Measurements from ENCODE around the gene KHSRP. TPM values are rescaled to one million over a fixed set of nuclear protein-coding genes. Genes with fewer than 3 reads are reported as not detected.

KHSRP gene
- total RNA-seq, 2 donors from 2014 or later = 253 to 311 TPM

DNA sequence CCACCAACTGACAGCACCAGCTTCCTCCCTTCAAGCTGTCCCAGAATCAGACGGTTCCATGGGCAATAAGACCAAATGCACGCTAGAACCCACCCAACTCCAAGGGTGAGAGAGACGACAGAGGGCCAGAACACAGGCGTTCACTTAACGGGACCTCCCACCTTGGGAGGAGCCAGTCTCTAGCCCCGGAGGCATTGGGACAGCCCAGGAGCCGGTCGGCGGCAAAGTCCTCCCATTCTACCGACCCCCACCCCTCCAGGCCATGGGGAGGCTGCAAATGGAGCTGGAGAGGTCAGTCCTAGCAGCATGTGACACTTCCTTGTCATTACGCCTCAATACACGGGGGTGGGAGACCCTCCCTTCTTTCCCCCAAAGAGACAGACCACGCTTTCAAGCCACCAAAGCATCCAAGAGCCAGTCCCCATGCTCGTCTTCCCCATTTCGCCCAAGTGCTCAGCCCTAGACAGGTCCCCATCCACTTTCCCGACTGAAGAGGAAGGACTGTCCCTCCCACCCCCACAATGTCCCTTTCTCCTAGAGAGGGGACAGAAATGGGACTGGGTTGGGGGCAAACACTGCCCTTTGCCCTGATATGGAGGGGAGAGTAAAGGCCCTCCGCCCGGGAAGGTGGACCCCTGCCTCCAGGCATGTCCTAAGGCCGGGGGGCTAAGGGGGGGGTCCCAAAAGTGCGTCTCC lies 964 bp downstream of the KHSRP start:
- peaks cover 34% of the 10 kb centered on the region for H3K4me1 Mint-ChIP-seq (ENCODE audit: low read depth)

DNA sequence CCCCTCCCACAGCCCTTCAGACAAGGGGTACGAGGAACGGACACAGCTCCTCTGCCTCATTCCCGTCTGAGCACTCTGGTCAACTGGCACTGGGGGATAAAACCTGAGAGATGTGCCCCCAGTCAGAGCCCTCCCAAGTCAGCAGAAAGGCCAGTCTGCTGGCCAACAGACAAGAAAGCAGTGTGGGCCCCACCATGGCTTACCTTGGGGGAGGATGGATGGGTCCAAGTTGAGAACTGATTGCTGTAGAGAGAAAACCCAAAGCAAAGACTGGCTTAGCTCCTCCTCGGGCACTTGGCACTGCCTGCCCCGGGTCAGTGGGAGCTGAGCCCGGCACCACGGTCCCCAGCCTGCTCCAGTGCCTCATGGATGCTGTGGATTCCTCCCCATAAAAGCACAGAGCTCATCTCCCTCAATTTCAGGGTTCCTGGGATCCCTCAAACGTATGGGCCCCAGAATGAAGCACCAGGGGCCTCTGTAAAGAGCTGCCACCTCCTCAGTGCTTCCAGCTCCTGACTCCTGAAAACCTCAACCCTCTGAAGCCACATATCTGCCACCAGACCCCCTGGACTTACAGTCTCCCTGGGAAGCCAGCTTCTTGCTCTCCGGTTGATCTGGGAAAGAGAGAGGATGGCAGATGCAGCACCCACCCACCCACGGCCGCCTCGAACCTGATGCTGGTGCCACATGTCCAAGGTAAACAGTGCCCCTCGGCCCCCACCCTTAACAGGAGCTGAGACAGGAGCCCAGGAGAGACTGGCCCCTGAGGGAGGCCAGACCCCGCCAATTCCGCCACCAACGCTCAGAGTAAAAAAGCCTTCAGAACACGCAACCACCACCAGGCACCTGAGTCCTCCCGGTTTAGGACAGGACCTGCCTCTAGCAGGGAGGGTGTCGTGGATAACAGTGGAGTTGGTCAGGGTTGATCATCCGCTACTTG lies 3.3 kb downstream of the KHSRP start:
- Mint-ChIP-seq H3K27ac (peak overlapping the region; percentile 42), H3K36me3 (ENCODE audit: insufficient read depth in 2 of 2) (peaks cover 2 to 19% of the 10 kb centered on the region in 2 donors), H3K4me3 (no peak overlapping the region), H3K4me1 (ENCODE audit: low read depth) (peaks cover 34% of the 10 kb centered on the region), H3K9me3 (peaks cover 0 to 3% of the 10 kb centered on the region in 2 donors), H3K27me3 (ENCODE audit: low read depth) (no peaks in the 10 kb centered on the region)
- no peak for ATAC-seq (replicated peaks in 1 of 2)
- no peak for DNase-seq

More for the DNA sequence above, 964 bp downstream of the KHSRP start:
- H3K4me3 Mint-ChIP-seq = peak overlapping the region; percentile 91 to 94
- DNase-seq (peak; percentile 23 to 55), ATAC-seq (replicated peaks in 1 of 2) (no peak)
- peaks cover 0 to 3% of the 10 kb centered on the region in 2 donors for H3K9me3 Mint-ChIP-seq
- H3K36me3 Mint-ChIP-seq (ENCODE audit: insufficient read depth in 2 of 2) = peaks cover 2 to 17% of the 10 kb centered on the region in 2 donors
- no peaks in the 10 kb centered on the region for H3K27me3 Mint-ChIP-seq (ENCODE audit: low read depth)
- peak overlapping the region; percentile 87 for H3K27ac Mint-ChIP-seq

DNA sequence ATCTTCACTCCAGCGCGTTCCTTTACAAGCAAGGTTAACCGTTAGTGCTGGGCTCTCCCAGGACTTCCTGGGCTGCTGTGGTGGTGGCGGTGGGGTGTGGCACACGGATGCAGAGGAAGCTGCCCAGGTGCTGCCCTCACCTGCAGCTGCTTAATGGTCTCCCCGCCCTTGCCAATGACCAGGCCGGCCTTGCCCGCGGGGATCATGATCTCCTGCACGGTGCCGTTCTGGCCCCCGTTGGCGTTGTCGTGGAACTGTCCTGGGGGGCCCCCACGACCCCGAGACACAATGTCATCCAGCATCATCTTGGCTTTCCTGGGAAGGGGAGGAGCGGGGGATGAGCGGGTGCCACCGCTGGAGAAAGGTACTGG lies 6.1 kb downstream of the KHSRP start:
- Mint-ChIP-seq H3K4me1 (ENCODE audit: low read depth) (peaks cover 24% of the 10 kb centered on the region), H3K27me3 (ENCODE audit: low read depth) (no peaks in the 10 kb centered on the region), H3K36me3 (ENCODE audit: insufficient read depth in 2 of 2) (peaks cover 0 to 17% of the 10 kb centered on the region in 2 donors), H3K4me3 (no peak overlapping the region), H3K27ac (no peak overlapping the region), H3K9me3 (no peaks in the 10 kb centered on the region)
- no peak for ATAC-seq (replicated peaks in 1 of 2)
- DNase-seq = no peak

DNA sequence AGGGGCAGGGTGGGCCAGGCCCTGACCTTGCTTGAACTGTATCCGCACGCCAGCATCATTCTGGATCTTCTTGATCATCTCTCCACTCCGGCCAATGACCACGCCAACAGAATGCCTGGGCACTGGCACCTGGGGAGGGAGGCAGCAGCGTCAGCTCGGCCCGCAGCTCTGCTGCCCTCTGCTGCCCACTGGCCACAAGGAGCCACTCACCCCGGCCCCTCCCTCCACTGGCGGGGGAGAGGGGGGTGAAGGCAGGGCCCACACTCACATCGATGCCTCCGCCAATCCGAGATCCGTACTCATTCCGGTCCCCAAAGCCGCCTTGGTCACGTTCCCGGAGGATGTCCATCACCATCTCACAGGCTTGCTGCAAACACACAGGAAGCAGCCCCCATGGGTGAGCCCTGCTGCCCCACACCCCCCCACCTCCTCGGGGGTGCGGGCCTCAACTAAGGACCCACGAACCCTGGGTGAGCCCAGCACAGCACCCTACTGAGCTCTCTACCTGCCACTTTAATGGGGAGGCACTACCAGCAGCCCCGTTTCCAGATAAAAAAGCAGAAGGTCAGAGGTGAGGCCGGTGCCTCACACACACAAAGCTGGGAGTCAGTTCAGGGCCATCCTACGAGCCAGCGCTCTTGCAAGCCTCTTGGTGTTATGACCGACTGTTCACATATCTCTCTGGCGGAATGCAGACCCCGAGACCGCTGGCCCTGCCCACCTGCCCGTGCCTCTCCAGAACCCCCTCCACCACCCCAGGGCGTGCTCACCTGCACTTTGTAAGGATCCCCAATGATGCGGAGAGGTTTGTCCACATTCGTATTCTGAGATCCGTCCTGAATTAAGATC lies 6.7 kb downstream of the KHSRP start:
- Mint-ChIP-seq H3K36me3 (ENCODE audit: insufficient read depth in 2 of 2) (peaks cover 0 to 18% of the 10 kb centered on the region in 2 donors), H3K4me3 (no peak overlapping the region), H3K27me3 (ENCODE audit: low read depth) (no peaks in the 10 kb centered on the region), H3K27ac (no peak overlapping the region), H3K9me3 (no peaks in the 10 kb centered on the region), H3K4me1 (ENCODE audit: low read depth) (peaks cover 18% of the 10 kb centered on the region)
- DNase-seq (no peak), ATAC-seq (replicated peaks in 1 of 2) (no peak)

DNA sequence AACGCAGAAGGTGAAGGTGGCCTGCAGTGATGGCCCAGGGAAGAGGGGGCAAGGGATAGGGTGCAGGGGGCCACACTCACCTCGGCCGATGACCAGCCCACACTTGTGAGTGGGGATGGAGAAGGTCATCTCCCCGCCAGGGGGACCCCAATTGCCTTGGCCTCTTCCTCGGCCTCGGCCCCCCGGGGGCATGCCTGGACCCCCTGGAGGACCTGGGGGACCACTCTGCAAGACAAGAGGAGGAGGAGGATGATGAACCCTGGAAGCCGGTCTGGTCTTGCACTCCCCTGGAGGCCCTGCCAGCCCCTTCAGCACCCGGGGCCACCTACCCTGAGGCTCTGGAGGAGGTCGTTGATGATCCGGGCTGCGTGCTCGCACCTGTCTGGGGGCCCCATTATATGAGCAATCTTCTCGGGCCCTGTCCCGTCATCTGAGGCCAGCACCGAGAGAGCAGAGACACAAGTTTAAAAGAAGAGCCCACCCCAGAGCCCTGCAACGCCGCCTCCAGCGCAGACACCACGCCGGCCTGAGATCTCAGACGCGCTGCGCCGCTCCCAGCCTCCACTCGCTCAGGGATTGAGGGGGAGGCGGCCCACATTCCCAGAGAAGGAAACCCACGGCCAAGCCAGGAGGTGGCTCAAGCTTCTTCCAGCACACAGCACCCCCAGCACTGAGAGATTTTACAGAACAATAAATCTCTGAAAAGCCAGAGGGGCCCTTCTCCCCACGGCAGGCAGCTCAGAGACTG lies 7.8 kb downstream of the KHSRP start:
- Mint-ChIP-seq H3K27ac (no peak overlapping the region), H3K27me3 (ENCODE audit: low read depth) (no peaks in the 10 kb centered on the region), H3K36me3 (ENCODE audit: insufficient read depth in 2 of 2) (peaks cover 0 to 12% of the 10 kb centered on the region in 2 donors), H3K4me1 (ENCODE audit: low read depth) (peaks cover 7% of the 10 kb centered on the region), H3K9me3 (no peaks in the 10 kb centered on the region), H3K4me3 (no peak overlapping the region)
- ATAC-seq (replicated peaks in 1 of 2) = no peak
- DNase-seq = no peak

DNA sequence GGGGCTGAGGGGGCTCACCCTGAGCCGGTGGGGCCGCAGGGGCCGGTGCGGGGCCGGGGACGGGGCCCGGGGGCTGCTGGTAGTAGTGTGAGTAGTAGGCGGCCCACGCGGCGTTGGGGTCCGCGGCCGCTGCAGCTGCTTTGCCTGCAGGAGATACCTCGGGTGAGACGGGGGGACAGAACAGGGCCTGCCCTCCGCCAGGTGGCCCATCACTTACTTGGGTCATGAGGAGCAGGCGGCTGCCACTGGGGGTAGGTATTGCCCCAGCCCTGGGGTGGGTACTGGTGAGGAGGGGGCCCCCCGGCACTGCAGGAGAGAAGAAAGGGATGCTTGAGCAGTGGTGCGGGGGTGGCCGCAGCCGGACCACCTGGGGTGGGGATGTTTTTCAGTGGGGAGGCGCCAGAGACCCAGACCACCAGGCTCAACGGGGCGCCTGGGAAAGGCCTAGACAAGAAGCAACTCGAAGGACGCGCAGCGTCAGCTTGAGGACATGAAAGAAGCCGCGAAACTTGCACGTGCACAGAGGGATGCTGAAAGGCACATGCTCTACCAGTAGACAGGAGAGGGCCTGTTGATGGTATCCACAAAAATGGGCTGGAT lies 8.9 kb downstream of the KHSRP start:
- ATAC-seq (replicated peaks in 1 of 2) = no peak
- no peaks in the 10 kb centered on the region for H3K27me3 Mint-ChIP-seq (ENCODE audit: low read depth)
- H3K9me3 Mint-ChIP-seq = no peaks in the 10 kb centered on the region
- no peak overlapping the region for H3K4me3 Mint-ChIP-seq
- H3K27ac Mint-ChIP-seq = no peak overlapping the region
- DNase-seq = no peak
- peaks cover 1% of the 10 kb centered on the region for H3K4me1 Mint-ChIP-seq (ENCODE audit: low read depth)
- peaks cover 0 to 11% of the 10 kb centered on the region in 2 donors for H3K36me3 Mint-ChIP-seq (ENCODE audit: insufficient read depth in 2 of 2)

DNA sequence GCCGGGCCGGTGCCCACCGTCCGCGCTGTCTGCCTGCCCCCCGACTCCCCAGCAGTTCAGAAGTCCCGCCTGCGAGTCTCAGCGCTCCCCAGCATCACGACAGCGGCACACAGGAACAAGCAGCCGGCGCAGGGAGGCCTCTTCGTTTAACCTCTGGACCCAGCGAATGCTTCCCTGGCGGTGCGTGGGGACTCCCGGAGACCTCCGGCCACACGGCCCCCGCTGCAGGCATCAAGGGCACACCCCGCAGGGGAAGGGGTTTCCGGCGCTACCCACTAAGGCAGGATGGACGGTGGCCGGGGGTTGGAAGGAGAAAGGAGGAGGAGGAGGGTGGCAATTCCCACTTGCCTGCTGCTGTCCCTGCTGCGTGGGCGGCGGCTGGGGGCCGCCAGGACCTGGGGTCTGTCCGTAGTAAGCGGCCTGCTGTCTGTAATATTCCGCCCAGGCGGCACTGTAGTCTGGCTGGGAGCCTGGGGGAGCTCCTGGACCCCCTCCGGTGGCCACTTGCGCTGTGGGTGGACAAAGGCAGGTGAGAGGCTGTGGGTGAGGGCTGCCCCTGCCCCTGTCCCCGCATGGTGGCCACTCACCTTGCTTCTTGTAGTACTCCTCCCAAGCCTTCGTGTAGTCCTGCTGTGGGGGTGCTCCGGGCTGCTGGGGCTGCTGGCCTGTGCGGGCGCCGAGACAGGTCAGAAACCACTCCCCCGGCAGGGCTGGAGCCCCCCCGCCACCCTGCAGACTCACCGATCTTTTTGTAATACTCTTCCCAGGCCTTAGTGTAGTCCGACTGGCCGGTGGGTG lies 9.6 kb downstream of the KHSRP start:
- Mint-ChIP-seq H3K27ac (no peak overlapping the region), H3K9me3 (no peaks in the 10 kb centered on the region), H3K36me3 (ENCODE audit: insufficient read depth in 2 of 2) (peaks cover 0 to 9% of the 10 kb centered on the region in 2 donors), H3K27me3 (ENCODE audit: low read depth) (no peaks in the 10 kb centered on the region), H3K4me3 (no peak overlapping the region), H3K4me1 (ENCODE audit: low read depth) (no peaks in the 10 kb centered on the region)
- ATAC-seq (replicated peaks in 1 of 2) = no peak
- no peak for DNase-seq

DNA sequence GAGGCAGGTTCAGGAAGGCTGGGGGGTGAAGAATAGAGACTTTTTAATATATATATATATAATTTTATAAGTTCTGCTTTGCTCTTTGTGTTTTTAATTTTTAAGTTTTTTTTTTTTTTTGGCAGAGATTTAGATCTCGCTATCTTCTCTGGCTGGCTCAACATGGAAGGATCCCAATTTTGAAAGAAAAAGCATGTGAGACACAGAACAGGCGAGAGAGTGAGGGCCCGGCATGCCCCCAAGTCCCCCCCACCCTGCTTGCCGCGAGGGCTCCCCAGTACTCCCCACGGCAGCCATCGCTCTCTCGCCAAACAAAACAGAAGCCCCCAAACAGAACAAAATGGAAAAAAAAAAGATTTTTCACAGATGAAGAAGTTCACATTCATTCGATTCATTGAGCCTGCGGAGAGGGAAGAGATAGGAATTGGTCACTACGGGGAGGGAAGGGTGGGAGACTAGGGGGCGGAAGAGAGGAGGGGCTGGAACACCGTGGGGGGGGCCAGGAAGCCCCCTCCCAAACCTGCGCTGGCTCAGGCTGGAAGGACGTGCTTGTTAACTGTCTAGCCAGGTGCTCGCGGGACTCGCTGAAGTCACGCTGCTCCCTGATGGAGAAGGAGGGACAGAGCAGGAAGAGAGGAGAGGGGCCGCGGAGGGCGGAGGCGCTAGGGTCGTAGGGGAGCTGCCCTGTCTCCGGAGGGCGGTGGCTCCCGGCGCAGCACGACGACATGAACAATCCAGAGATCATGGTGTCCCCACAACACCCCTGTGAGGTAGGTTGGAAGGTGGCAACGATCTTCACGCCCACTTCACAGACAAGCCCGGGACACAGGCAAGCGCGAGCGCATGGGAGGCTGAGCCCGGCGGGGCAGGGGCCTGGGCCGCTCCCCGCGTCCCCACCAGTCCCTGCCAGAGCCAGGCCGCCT lies 10.6 kb downstream of the KHSRP start:
- no peaks in the 10 kb centered on the region for H3K4me1 Mint-ChIP-seq (ENCODE audit: low read depth)
- no peaks in the 10 kb centered on the region for H3K9me3 Mint-ChIP-seq
- ATAC-seq (replicated peaks in 1 of 2) = no peak
- H3K4me3 Mint-ChIP-seq = no peak overlapping the region
- DNase-seq = no peak
- H3K27ac Mint-ChIP-seq = no peak overlapping the region
- peaks cover 0 to 5% of the 10 kb centered on the region in 2 donors for H3K36me3 Mint-ChIP-seq (ENCODE audit: insufficient read depth in 2 of 2)
- no peaks in the 10 kb centered on the region for H3K27me3 Mint-ChIP-seq (ENCODE audit: low read depth)

DNA sequence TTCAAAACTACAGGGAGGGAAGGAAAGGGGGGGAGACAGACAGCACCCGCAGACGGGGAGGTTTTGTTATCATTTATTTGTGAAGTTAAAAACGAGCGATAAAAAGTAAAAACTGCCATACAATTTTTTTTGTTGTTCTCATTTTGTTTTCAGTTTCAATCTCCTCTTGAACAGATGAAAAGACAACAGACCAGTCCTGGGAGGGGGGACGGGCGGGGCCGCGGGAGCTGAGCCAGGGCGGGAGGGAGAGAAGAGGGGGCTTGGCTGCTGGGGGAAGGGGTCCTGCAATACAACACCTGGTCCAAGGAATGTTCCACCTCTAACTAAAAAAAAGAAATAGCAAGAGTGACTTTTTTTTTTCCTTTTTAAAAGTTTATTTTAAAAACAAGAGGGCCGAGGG lies 11.3 kb downstream of the KHSRP start:
- H3K4me3 Mint-ChIP-seq = no peak overlapping the region
- no peak overlapping the region for H3K27ac Mint-ChIP-seq
- H3K36me3 Mint-ChIP-seq (ENCODE audit: insufficient read depth in 2 of 2) = peaks cover 0 to 3% of the 10 kb centered on the region in 2 donors
- H3K9me3 Mint-ChIP-seq = no peaks in the 10 kb centered on the region
- no peaks in the 10 kb centered on the region for H3K4me1 Mint-ChIP-seq (ENCODE audit: low read depth)
- H3K27me3 Mint-ChIP-seq (ENCODE audit: low read depth) = no peaks in the 10 kb centered on the region
- ATAC-seq (replicated peaks in 1 of 2) (no peak), DNase-seq (no peak)

DNA sequence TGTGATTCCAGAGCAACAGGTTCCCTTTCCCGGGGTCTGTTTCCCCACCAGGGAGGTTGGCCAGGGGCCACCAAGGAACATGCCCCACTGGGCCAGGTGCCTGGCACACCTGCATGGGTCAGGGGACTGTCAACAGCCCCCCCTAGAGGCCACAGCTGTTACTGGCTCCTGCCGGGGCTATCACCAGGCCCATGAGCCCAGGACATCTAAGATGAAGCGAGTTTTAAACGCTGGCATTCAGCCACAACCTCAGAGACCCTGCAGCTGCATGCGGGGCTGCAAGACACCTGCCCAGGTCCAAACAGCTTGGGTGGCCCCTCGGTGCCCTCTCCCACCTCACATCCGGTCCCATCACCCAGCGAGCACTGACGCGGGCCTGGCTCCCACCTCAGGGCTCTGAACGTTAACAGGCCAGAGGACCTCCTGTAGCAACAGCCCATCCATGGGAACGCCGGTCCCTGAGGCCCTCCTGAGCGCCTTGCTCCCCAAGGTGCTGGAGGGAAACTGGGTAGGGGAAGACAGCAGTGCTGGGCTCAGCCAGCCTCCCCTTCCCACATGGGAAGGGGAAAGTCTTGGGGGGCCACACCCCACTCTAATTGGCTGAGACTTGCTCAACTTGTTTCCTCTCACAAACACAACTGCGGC lies 12.0 kb downstream of the KHSRP start:
- ATAC-seq (replicated peaks in 1 of 2) = peak; percentile 63 to 71

More for the DNA sequence above, 12.0 kb downstream of the KHSRP start:
- Mint-ChIP-seq H3K4me3 (no peak overlapping the region), H3K27ac (no peak overlapping the region), H3K36me3 (ENCODE audit: insufficient read depth in 2 of 2) (peaks cover 0 to 3% of the 10 kb centered on the region in 2 donors), H3K27me3 (ENCODE audit: low read depth) (no peaks in the 10 kb centered on the region), H3K9me3 (no peaks in the 10 kb centered on the region), H3K4me1 (ENCODE audit: low read depth) (no peaks in the 10 kb centered on the region)
- DNase-seq = peak; percentile 61 to 65
